ENCODE results near the gene CETN3. TPM values are rescaled to one million over a fixed set of nuclear protein-coding genes. Genes with fewer than 3 reads are reported as not detected.

Gene CETN3
- total and polyA plus RNA-seq, 9 of the 15 experiments (the other 6 are each of a cell fraction or from before 2014, with no cell fraction given): 43.3 to 113 (median 82.4) TPM

DNA sequence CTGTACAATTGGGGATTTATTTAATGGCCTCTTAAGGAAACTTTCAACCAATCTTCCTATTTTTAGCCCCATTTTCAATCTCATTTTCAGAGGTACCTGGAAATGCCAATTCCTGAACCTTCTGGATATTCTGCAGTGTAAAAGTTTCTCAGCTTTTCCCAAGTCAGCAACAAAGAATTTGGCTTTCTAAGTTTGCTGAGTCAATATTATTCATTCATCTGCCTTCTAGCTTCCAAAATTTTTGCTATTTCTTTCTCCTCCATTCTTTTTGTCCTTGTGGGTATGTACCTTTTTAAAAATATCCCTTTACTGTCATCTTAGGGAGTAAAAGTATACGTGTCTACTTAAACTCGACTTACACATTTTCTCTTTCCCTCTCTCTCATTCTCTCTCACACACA lies 25.7 kb downstream of the CETN3 start:
- in situ Hi-C loops (cut with MboI): no loop called here
- Histone ChIP-seq H3K4me2 (ENCODE audit: insufficient read depth, low read length) (no peak overlapping the region), H3K9me3 (replicated peaks; ENCODE audit: control insufficient read depth, insufficient read depth, low read depth, low read length) (no peaks in the 10 kb centered on the region), H4K20me1 (replicated peaks; ENCODE audit: control insufficient read depth, insufficient read depth, low read length) (no peaks in the 10 kb centered on the region), H3K27ac (ENCODE audit: extremely low read depth, low read depth, low read length) (no peak overlapping the region), H3K4me3 (no peak overlapping the region), H3K9ac (ENCODE audit: insufficient read depth in 1 of 2, low read depth in 2 of 2, low read length in 2 of 2) (no peak overlapping the region), H2AFZ (ENCODE audit: low read depth, low read length) (no peak overlapping the region), H3K4me1 (replicated peaks in 1 of 2; ENCODE audit: control insufficient read depth in 2 of 2, insufficient read depth in 2 of 2, low read length in 2 of 2) (no peaks in the 10 kb centered on the region), H3K9me1 (ENCODE audit: control insufficient read depth, insufficient read depth, low read length) (no peaks in the 10 kb centered on the region), H3K27me3 (ENCODE audit: control insufficient read depth in 2 of 2, insufficient read depth in 2 of 2, low read length in 2 of 2) (no peaks in the 10 kb centered on the region; a peak in 1 of 5 replicates), H3K36me3 (ENCODE audit: control insufficient read depth, insufficient read depth, low read length) (no peaks in the 10 kb centered on the region), H3K79me2 (ENCODE audit: control insufficient read depth, insufficient read depth, low read length) (no peaks in the 10 kb centered on the region)
- CTCF ChIA-PET (ENCODE audit: low intra/inter-chr PET ratio): interaction anchor here (1.0 kb wide), 1 partner anchor 119 kb away, joined by 3 read pairs; no protein-coding TSS in a partner anchor
- no peak for FAIRE-seq
- TF ChIP-seq ZNF316 (IDR thresholded peaks at IDR 0.05) (peak; percentile 67), FIP1L1 (IDR thresholded peaks at IDR 0.05; ENCODE audit: low read depth, low read length, poor library complexity, severe bottlenecking) (no peak), C11orf30 (IDR thresholded peaks at IDR 0.05; ENCODE audit: low read depth) (0 out of 2 replicates have a peak, but pooled peaks have one; percentile 11), HDAC3 (IDR thresholded peaks at IDR 0.05; ENCODE audit: borderline replicate concordance, partially characterized antibody) (no peak)
- POLR2A ChIA-PET: interaction anchor here (1.5 kb wide), 1 partner anchor 27 kb away, joined by 3 read pairs; no protein-coding TSS in a partner anchor
- intact Hi-C loops (cut with micrococcal nuclease): no loop called here
- WGBS (ENCODE audit: insufficient coverage, low coverage, missing lambda C conversion rate): 0% methylated on average over 2 of the region's 2 CpGs
- no peak for ATAC-seq
- DNase-seq (ENCODE audit: extremely low read depth in 1 of 4, low spot score in 3 of 4): no peak
- no TSS peak for BruUV-seq (replicated peaks)

DNA sequence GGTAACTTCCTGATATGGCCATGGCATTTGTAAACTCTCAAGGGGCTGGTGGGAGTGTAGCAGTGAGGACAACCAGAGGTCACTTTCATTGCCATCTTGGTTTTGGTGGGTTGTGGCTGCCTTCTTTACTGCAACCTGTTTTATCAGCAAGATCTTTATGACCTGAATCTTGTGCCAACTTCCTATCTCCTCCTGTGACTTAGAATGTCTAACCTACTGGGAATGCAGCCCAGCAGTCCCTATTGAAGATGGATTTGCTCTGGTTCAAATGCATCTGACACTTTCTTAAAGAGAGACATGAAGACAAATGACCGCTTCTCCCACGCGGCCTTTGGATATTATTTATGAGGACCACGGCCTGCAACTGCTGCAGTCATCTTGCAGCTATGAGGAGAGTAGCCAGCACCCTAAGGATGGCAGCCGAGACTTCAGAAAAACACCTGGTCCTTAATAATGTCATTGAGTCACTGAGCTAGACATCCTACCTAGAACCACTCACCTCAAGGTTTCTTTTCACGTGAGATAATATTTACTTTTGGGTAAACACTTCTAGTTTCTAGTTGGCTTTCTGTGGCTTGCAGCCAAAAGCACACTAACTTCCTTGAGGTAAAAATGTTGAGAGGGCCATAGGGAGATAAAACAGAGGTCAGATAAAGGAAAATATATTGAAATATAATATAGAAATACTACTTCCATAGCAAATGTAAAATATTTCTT lies 28.2 kb downstream of the CETN3 start:
- Histone ChIP-seq H3K4me2 (ENCODE audit: insufficient read depth, low read length) (no peak overlapping the region), H2AFZ (ENCODE audit: low read depth, low read length) (no peak overlapping the region), H3K79me2 (ENCODE audit: control insufficient read depth, insufficient read depth, low read length) (no peaks in the 10 kb centered on the region), H3K36me3 (ENCODE audit: control insufficient read depth, insufficient read depth, low read length) (no peaks in the 10 kb centered on the region), H3K4me3 (no peak overlapping the region), H3K4me1 (replicated peaks in 1 of 2; ENCODE audit: control insufficient read depth in 2 of 2, insufficient read depth in 2 of 2, low read length in 2 of 2) (no peaks in the 10 kb centered on the region), H4K20me1 (replicated peaks; ENCODE audit: control insufficient read depth, insufficient read depth, low read length) (no peaks in the 10 kb centered on the region), H3K9ac (ENCODE audit: insufficient read depth in 1 of 2, low read depth in 2 of 2, low read length in 2 of 2) (no peak overlapping the region), H3K9me3 (replicated peaks; ENCODE audit: control insufficient read depth, insufficient read depth, low read depth, low read length) (no peaks in the 10 kb centered on the region), H3K27me3 (ENCODE audit: control insufficient read depth in 2 of 2, insufficient read depth in 2 of 2, low read length in 2 of 2) (no peaks in the 10 kb centered on the region; a peak in 1 of 5 replicates), H3K27ac (ENCODE audit: extremely low read depth, low read depth, low read length) (no peak overlapping the region), H3K9me1 (ENCODE audit: control insufficient read depth, insufficient read depth, low read length) (no peaks in the 10 kb centered on the region)
- in situ Hi-C loops (cut with MboI) (no loop called here), intact Hi-C loops (cut with micrococcal nuclease) (no loop called here)
- ATAC-seq (no peak), DNase-seq (ENCODE audit: extremely low read depth in 1 of 4, low spot score in 3 of 4) (no peak), FAIRE-seq (no peak)
- BruUV-seq (replicated peaks): no TSS peak
- POLR2A ChIA-PET: no interaction called here
- TF ChIP-seq, protein P1, sequence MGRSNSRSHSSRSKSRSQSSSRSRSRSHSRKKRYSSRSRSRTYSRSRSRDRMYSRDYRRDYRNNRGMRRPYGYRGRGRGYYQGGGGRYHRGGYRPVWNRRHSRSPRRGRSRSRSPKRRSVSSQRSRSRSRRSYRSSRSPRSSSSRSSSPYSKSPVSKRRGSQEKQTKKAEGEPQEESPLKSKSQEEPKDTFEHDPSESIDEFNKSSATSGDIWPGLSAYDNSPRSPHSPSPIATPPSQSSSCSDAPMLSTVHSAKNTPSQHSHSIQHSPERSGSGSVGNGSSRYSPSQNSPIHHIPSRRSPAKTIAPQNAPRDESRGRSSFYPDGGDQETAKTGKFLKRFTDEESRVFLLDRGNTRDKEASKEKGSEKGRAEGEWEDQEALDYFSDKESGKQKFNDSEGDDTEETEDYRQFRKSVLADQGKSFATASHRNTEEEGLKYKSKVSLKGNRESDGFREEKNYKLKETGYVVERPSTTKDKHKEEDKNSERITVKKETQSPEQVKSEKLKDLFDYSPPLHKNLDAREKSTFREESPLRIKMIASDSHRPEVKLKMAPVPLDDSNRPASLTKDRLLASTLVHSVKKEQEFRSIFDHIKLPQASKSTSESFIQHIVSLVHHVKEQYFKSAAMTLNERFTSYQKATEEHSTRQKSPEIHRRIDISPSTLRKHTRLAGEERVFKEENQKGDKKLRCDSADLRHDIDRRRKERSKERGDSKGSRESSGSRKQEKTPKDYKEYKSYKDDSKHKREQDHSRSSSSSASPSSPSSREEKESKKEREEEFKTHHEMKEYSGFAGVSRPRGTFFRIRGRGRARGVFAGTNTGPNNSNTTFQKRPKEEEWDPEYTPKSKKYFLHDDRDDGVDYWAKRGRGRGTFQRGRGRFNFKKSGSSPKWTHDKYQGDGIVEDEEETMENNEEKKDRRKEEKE (IDR thresholded peaks at IDR 0.05; ENCODE audit: borderline replicate concordance in 1 of 2, control insufficient read depth in 1 of 2, low read depth in 2 of 2, low read length in 1 of 2): no peak
- TF ChIP-seq TRIM24 (IDR thresholded peaks at IDR 0.05): no peak
- TF ChIP-seq, protein P2, sequence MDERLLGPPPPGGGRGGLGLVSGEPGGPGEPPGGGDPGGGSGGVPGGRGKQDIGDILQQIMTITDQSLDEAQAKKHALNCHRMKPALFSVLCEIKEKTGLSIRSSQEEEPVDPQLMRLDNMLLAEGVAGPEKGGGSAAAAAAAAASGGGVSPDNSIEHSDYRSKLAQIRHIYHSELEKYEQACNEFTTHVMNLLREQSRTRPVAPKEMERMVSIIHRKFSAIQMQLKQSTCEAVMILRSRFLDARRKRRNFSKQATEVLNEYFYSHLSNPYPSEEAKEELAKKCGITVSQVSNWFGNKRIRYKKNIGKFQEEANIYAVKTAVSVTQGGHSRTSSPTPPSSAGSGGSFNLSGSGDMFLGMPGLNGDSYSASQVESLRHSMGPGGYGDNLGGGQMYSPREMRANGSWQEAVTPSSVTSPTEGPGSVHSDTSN (CRISPR knock-in tag; IDR thresholded peaks at IDR 0.05; ENCODE audit: low read depth): no peak
- TF ChIP-seq, protein P2 (tag; conservative IDR thresholded peaks at IDR 0.05; ENCODE audit: low read depth): peak; percentile 24; the same call in 1 of the 2 replicates
- no peak for TF ChIP-seq SUPT5H (IDR thresholded peaks at IDR 0.05)
- 4% methylated on average over 6 of the region's 6 CpGs for WGBS (ENCODE audit: insufficient coverage, low coverage, missing lambda C conversion rate)
- CTCF ChIA-PET (ENCODE audit: low intra/inter-chr PET ratio): no interaction called here

Data from K562 (cell line).